ENCODE results near the gene HOXA13.
A peak's percentile ranks its signal among the peaks of the same experiment; 100 is the strongest.

HOXA13 gene

DNA sequence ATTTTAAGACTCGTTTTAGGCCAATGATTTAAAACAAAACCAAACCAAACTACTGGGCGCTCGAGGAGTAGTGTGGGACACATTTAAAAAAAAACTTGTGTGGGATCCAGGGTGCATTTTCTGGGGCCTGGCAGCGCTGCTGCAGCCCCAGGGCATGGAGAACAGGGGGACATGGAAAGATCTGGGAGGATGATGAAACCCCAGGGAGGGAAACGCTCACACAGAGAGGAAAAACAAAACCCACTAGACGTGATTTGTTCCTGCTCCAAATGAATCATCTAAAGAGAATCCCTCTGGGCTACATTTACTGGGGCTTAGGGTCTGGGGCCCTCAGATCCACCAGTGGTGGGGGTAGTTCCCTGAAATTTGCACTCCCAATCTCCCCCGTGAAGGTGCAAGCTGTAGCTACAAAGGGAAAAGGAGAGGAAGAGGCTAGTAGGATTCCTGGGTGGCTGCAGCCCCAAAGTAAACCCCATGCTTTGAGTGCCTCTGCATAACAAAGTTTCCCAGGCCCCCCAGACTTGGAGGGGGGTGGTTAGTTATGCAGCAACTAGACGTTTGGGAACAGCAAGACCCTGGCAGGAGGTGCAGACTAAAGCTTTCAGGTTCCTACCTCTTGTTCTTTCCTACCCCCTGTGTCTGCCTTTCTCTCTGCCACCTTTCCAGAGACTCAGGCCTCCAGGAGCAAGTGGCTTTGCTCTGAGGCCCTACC lies 14.5 kb upstream of the HOXA13 start:
- H3K27me3 ChIP-seq (ENCODE audit: insufficient read depth, insufficient read length), result peaks cover 58% of the 10 kb centered on the region

DNA sequence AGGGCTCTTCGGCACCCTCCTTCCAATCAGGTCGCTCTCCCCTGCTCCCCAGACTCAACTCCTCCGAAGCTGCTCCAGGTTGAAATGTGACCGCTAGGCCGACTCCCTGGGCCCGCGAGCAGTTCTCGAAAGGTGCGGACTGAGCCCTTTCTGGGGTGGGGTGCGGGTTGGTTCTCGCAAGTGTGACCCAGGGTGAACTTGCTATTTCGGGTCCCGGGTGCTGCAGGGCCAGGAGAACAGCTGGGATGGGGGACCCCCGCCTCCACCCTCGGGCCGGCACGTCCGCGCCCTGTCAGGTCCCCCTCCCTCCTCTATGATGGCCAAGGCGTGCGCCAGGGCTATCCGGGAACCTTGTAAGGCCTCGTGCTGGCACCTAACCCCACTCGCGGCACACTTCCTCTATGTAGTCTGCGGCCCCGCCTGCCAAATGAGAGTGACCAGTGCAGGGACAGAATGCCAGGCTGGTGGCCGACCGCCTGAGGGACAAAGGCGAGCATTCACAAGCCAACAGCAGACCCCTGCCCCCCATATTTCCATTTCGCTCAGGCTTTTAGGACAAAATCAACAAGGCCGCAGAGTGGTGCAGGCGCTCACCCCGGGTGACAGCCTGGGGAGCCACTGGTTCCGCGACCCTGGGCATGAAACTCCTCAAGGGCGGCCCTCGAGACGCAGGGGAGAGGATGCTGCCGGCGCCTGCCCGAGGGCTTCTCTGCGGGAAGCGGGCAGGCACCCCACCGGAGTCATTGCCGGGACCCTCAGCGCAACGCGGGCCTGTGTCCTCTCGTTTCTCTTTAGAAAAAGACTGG lies 13.7 kb upstream of the HOXA13 start:
- H3K36me3 ChIP-seq (ENCODE audit: insufficient read depth, insufficient read length, low read length), result no peaks in the 10 kb centered on the region
- no peak for DNase-seq (ENCODE audit: low read depth, low spot score)
- peaks cover 8% of the 10 kb centered on the region for H3K4me1 ChIP-seq (ENCODE audit: insufficient read depth, insufficient read length)
- peaks cover 65% of the 10 kb centered on the region for H3K27me3 ChIP-seq (ENCODE audit: insufficient read depth, insufficient read length)
- no peak for TF ChIP-seq YY1 (IDR thresholded peaks at IDR 0.05; ENCODE audit: insufficient read depth, insufficient read length)
- TF ChIP-seq ZNF274 (IDR thresholded peaks at IDR 0.05; ENCODE audit: low read depth, low read length), result no peak
- no peak for TF ChIP-seq SUZ12 (IDR thresholded peaks at IDR 0.05; ENCODE audit: extremely low read depth, insufficient read depth, insufficient read length)
- H3K9me3 ChIP-seq (ENCODE audit: insufficient read depth, low read length), result no peaks in the 10 kb centered on the region
- no peak overlapping the region for H3K4me3 ChIP-seq (ENCODE audit: insufficient read length, low read depth)
- H3K9ac ChIP-seq (ENCODE audit: insufficient read length, low read depth), result peak overlapping the region; percentile 43

More for the DNA sequence above, 14.5 kb upstream of the HOXA13 start:
- TF ChIP-seq ZNF274 (IDR thresholded peaks at IDR 0.05; ENCODE audit: low read depth, low read length), result no peak
- Histone ChIP-seq H3K4me1 (ENCODE audit: insufficient read depth, insufficient read length) (peaks cover 8% of the 10 kb centered on the region), H3K36me3 (ENCODE audit: insufficient read depth, insufficient read length, low read length) (no peaks in the 10 kb centered on the region), H3K4me3 (ENCODE audit: insufficient read length, low read depth) (no peak overlapping the region), H3K9me3 (ENCODE audit: insufficient read depth, low read length) (no peaks in the 10 kb centered on the region), H3K9ac (ENCODE audit: insufficient read length, low read depth) (no peak overlapping the region)
- no peak for DNase-seq (ENCODE audit: low read depth, low spot score)

DNA sequence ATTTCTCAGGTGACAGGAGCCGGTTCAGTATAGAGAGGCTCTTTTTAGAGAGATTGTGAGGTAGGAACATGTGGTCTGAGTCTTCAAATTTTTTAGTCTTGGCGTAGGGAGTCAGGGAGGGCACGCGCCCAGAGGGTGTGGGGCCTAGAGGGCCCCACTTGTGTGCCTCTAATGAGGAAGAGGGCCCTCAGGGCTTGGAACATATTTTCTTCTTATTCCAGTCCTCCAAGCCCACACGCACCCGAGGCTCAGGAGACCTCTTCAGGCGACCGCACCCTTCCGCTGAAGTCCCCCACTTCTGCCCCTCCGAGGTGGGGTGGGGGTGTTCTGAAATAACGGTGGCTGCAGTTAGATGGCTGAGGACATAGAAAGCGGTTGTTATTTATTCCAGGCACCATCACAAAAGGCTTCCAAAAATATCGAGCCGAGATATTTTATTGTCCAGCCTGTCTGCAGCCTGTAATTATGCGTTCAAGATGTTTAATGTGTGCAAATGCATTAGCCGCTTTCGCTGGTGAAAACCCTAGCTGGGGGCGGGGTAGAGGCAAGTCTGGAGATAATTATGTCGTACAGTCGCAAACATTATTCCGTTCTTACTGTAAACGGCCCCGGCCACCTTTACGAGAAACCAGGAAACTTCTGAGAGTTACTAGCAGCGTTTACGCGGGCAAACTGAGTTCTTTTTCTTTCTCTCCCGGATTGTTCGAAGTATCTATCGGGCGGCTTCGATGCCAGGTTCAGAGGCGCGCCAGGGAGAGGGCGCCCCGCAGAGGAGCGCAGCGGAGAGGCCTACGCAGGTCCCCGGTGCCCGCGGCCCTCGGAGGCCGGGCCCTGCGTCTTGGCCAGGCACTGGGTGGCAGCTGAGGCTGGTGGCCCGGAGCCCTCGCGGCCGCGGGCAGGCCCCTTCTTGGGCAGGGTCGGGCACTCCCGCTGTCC lies 12.9 kb upstream of the HOXA13 start:
- H3K9ac ChIP-seq (ENCODE audit: insufficient read length, low read depth), result no peak overlapping the region
- no peaks in the 10 kb centered on the region for H3K9me3 ChIP-seq (ENCODE audit: insufficient read depth, low read length)
- H3K4me1 ChIP-seq (ENCODE audit: insufficient read depth, insufficient read length), result peaks cover 8% of the 10 kb centered on the region
- peaks cover 74% of the 10 kb centered on the region for H3K27me3 ChIP-seq (ENCODE audit: insufficient read depth, insufficient read length)
- TF ChIP-seq ZNF274 (IDR thresholded peaks at IDR 0.05; ENCODE audit: low read depth, low read length) (no peak), SUZ12 (IDR thresholded peaks at IDR 0.05; ENCODE audit: extremely low read depth, insufficient read depth, insufficient read length) (no peak), YY1 (IDR thresholded peaks at IDR 0.05; ENCODE audit: insufficient read depth, insufficient read length) (no peak)
- H3K4me3 ChIP-seq (ENCODE audit: insufficient read length, low read depth), result no peak overlapping the region
- no peak for DNase-seq (ENCODE audit: low read depth, low spot score)
- no peaks in the 10 kb centered on the region for H3K36me3 ChIP-seq (ENCODE audit: insufficient read depth, insufficient read length, low read length)

DNA sequence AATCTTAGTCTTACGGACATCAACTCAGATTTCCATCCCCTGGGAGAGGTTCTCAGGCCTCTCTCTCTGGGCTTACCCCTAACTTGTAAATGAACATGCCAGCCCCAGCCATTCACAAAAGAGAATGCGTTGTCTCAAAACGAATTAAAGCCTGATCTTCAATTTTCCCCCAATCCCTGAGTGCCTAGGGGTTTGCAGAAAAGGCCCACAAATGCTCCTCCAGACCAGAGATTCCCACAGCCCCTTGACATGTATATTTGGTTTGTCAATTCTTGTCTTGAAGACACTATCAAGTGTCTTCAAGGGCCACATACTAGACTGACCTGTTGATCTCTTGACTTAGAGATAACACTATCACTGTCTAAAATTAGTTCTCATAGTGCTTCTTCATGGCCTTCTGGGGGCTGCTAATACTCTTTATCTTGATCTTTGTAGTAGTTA lies 11.9 kb upstream of the HOXA13 start:
- peaks cover 77% of the 10 kb centered on the region for H3K27me3 ChIP-seq (ENCODE audit: insufficient read depth, insufficient read length)
- H3K9me3 ChIP-seq (ENCODE audit: insufficient read depth, low read length), result no peaks in the 10 kb centered on the region

GRCh38 chr7:27211084-27211446 lies 11.2 kb upstream of the HOXA13 start:
- no peak overlapping the region for H3K9ac ChIP-seq (ENCODE audit: insufficient read length, low read depth)
- no peak for TF ChIP-seq SUZ12 (IDR thresholded peaks at IDR 0.05; ENCODE audit: extremely low read depth, insufficient read depth, insufficient read length)
- TF ChIP-seq ZNF274 (IDR thresholded peaks at IDR 0.05; ENCODE audit: low read depth, low read length), result no peak
- TF ChIP-seq YY1 (IDR thresholded peaks at IDR 0.05; ENCODE audit: insufficient read depth, insufficient read length), result no peak
- H3K4me3 ChIP-seq (ENCODE audit: insufficient read length, low read depth), result no peak overlapping the region
- peaks cover 77% of the 10 kb centered on the region for H3K27me3 ChIP-seq (ENCODE audit: insufficient read depth, insufficient read length)
- H3K4me1 ChIP-seq (ENCODE audit: insufficient read depth, insufficient read length), result peaks cover 7% of the 10 kb centered on the region
- no peaks in the 10 kb centered on the region for H3K36me3 ChIP-seq (ENCODE audit: insufficient read depth, insufficient read length, low read length)
- H3K9me3 ChIP-seq (ENCODE audit: insufficient read depth, low read length), result no peaks in the 10 kb centered on the region
- no peak for DNase-seq (ENCODE audit: low read depth, low spot score)

More for the DNA sequence above, 11.9 kb upstream of the HOXA13 start:
- no peak for TF ChIP-seq YY1 (IDR thresholded peaks at IDR 0.05; ENCODE audit: insufficient read depth, insufficient read length)
- no peak for TF ChIP-seq ZNF274 (IDR thresholded peaks at IDR 0.05; ENCODE audit: low read depth, low read length)
- TF ChIP-seq SUZ12 (IDR thresholded peaks at IDR 0.05; ENCODE audit: extremely low read depth, insufficient read depth, insufficient read length), result no peak
- no peak overlapping the region for H3K9ac ChIP-seq (ENCODE audit: insufficient read length, low read depth)
- H3K36me3 ChIP-seq (ENCODE audit: insufficient read depth, insufficient read length, low read length), result no peaks in the 10 kb centered on the region
- peaks cover 8% of the 10 kb centered on the region for H3K4me1 ChIP-seq (ENCODE audit: insufficient read depth, insufficient read length)
- no peak overlapping the region for H3K4me3 ChIP-seq (ENCODE audit: insufficient read length, low read depth)
- DNase-seq (ENCODE audit: low read depth, low spot score), result no peak

DNA sequence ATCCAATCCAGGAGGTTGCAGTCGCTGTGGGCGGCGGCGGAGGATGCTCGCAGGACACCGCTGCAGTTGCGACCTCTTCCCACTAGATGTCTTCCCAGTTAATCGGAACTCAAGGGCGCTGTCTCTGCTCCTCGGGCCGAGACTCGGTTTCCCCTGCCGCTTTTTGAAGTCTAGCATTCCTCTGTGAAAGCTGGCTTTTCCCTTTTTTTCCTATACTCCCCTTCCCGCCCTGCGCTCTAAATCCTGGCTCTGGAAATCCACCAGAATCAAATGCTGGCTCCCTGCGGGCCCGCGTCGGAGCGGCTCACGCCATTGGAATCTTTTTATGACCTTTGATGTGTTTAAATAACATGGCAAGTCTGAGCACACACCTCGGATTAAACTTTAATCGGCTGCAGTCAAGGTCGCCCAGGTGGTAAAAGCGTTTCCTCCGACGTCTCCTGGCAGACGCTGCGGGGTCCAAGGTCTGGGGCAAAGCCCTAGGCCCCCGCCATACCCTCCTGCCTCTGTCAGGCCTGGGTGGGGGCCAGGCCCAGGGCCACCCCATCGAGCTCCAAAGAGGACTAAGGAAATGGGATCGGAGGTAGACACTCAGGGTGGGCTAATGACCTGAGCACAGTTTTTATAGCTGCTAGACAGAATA lies 10.7 kb upstream of the HOXA13 start:
- TF ChIP-seq SUZ12 (IDR thresholded peaks at IDR 0.05; ENCODE audit: extremely low read depth, insufficient read depth, insufficient read length), result peak; percentile 8
- no peak for TF ChIP-seq ZNF274 (IDR thresholded peaks at IDR 0.05; ENCODE audit: low read depth, low read length)
- TF ChIP-seq YY1 (IDR thresholded peaks at IDR 0.05; ENCODE audit: insufficient read depth, insufficient read length), result no peak
- DNase-seq (ENCODE audit: low read depth, low spot score), result no peak
- peaks cover 10% of the 10 kb centered on the region for H3K4me1 ChIP-seq (ENCODE audit: insufficient read depth, insufficient read length)
- H3K9me3 ChIP-seq (ENCODE audit: insufficient read depth, low read length), result no peaks in the 10 kb centered on the region
- no peak overlapping the region for H3K4me3 ChIP-seq (ENCODE audit: insufficient read length, low read depth)
- peaks cover 77% of the 10 kb centered on the region for H3K27me3 ChIP-seq (ENCODE audit: insufficient read depth, insufficient read length)
- H3K36me3 ChIP-seq (ENCODE audit: insufficient read depth, insufficient read length, low read length), result no peaks in the 10 kb centered on the region
- H3K9ac ChIP-seq (ENCODE audit: insufficient read length, low read depth), result no peak overlapping the region
